HG03469 (cell line): ENCODE data around the gene GYPB.
"Not testable (repeated sequence)": the region's sequence is repeated elsewhere in the genome, so short reads cannot be mapped to it uniquely, and the experiment has no call there.

Experiments used
- ATAC-seq: cut with Tn5 transposase; IDR thresholded peaks from one replicate; pipeline ENCODE4 v1.9.1; 2021; ENCODE audit warnings: mild to moderate bottlenecking, moderate library complexity, moderate number of reproducible peaks; ENCODE audit not compliant: unreplicated experiment

Gene GYPB

GRCh38 chr4:144019277-144019676 lies at the start of gene GYPB:
GYPB (minus strand) TSS chr4:144019380; CDS start chr4:144019287, 93 bp downstream.
- ATAC-seq, result not testable (repeated sequence)

- ATAC-seq, result not testable (repeated sequence)
Observed at GRCh38 chr4:144061556-144061955, 42.4 kb upstream of the GYPB start.

GRCh38 chr4:144060234-144060859 lies 41.2 kb upstream of the GYPB start:
- not testable (repeated sequence) for ATAC-seq

GRCh38 chr4:144056800-144057199 lies 37.6 kb upstream of the GYPB start:
- no peak for ATAC-seq

- not testable (repeated sequence) for ATAC-seq
Observed at GRCh38 chr4:144055336-144055735, 36.2 kb upstream of the GYPB start.

GRCh38 chr4:144051494-144051893 lies 32.3 kb upstream of the GYPB start:
- not testable (repeated sequence) for ATAC-seq

- ATAC-seq, result not testable (repeated sequence)
Observed at GRCh38 chr4:144050631-144051030, 31.5 kb upstream of the GYPB start.

GRCh38 chr4:144049495-144050424 lies 30.6 kb upstream of the GYPB start:
- not testable (repeated sequence) for ATAC-seq

GRCh38 chr4:144044936-144045335 lies 25.8 kb upstream of the GYPB start:
- not testable (repeated sequence) for ATAC-seq

GRCh38 chr4:144032580-144032979 lies 13.4 kb upstream of the GYPB start:
- ATAC-seq, result not testable (repeated sequence)

- not testable (repeated sequence) for ATAC-seq
Observed at GRCh38 chr4:144031875-144032274, 12.7 kb upstream of the GYPB start.

GRCh38 chr4:144031369-144031768 lies 12.2 kb upstream of the GYPB start:
- not testable (repeated sequence) for ATAC-seq

GRCh38 chr4:144030708-144031107 lies 11.5 kb upstream of the GYPB start:
- ATAC-seq, result not testable (repeated sequence)

GRCh38 chr4:144026682-144027081 lies 7.5 kb upstream of the GYPB start:
- ATAC-seq, result not testable (repeated sequence)

GRCh38 chr4:144024399-144025053 lies 5.3 kb upstream of the GYPB start:
- not testable (repeated sequence) for ATAC-seq

GRCh38 chr4:144022772-144023400 lies 3.7 kb upstream of the GYPB start:
- ATAC-seq, result not testable (repeated sequence)

GRCh38 chr4:144021336-144021990 lies 2.3 kb upstream of the GYPB start:
- ATAC-seq, result peak; percentile 78

- not testable (repeated sequence) for ATAC-seq
Observed at GRCh38 chr4:144018223-144019000, 768 bp downstream of the GYPB start.

GRCh38 chr4:144017271-144017670 lies 1.9 kb downstream of the GYPB start:
- ATAC-seq, result not testable (repeated sequence)
